ENCODE measurements around the gene HES6.

HES6 gene

GRCh38 chr2:238233625-238234024 lies 6.2 kb downstream of the HES6 start:
- no peak for DNase-seq (ENCODE audit: low read depth)

GRCh38 chr2:238231809-238232208 lies 8.0 kb downstream of the HES6 start:
- DNase-seq (ENCODE audit: low read depth): no peak

- no peak for DNase-seq (ENCODE audit: low read depth)
Measured at GRCh38 chr2:238231251-238231793, 8.5 kb downstream of the HES6 start.

- no peak for DNase-seq (ENCODE audit: low read depth)
Measured at GRCh38 chr2:238230699-238231098, 9.1 kb downstream of the HES6 start.

GRCh38 chr2:238228700-238229099 lies 11.1 kb downstream of the HES6 start:
- no peak for DNase-seq (ENCODE audit: low read depth)

- no peak for DNase-seq (ENCODE audit: low read depth)
Measured at GRCh38 chr2:238227587-238228032, 12.2 kb downstream of the HES6 start.

GRCh38 chr2:238226698-238227586 lies 12.9 kb downstream of the HES6 start:
- DNase-seq (ENCODE audit: low read depth): no peak

GRCh38 chr2:238225911-238226697 lies 13.7 kb downstream of the HES6 start:
- DNase-seq (ENCODE audit: low read depth): no peak

- DNase-seq (ENCODE audit: low read depth): no peak
Measured at GRCh38 chr2:238225121-238225520, 14.7 kb downstream of the HES6 start.

GRCh38 chr2:238224356-238225035 lies 15.3 kb downstream of the HES6 start:
- DNase-seq (ENCODE audit: low read depth): no peak

- DNase-seq (ENCODE audit: low read depth): no peak
Measured at GRCh38 chr2:238220892-238221521, 18.8 kb downstream of the HES6 start.

GRCh38 chr2:238220274-238220891 lies 19.5 kb downstream of the HES6 start:
- DNase-seq (ENCODE audit: low read depth): no peak

- no peak for DNase-seq (ENCODE audit: low read depth)
Measured at GRCh38 chr2:238216651-238217184, 23.1 kb downstream of the HES6 start.

- no peak for DNase-seq (ENCODE audit: low read depth)
Measured at GRCh38 chr2:238207006-238207405, 32.8 kb downstream of the HES6 start.

- no peak for DNase-seq (ENCODE audit: low read depth)
Measured at GRCh38 chr2:238203973-238204683, 35.7 kb downstream of the HES6 start.

GRCh38 chr2:238203094-238203972 lies 36.5 kb downstream of the HES6 start, which contains the start of gene ILKAP:
Gene ILKAP (minus strand): TSS chr2:238203695. CDS start chr2:238203553, 142 bp downstream.
- DNase-seq (ENCODE audit: low read depth): peak; percentile 3

- DNase-seq (ENCODE audit: low read depth): peak; percentile 3
Measured at GRCh38 chr2:238202326-238203093, 37.3 kb downstream of the HES6 start.

- no peak for DNase-seq (ENCODE audit: low read depth)
Measured at GRCh38 chr2:238190445-238190844, 49.4 kb downstream of the HES6 start.

Data from GM04503 (cell line).